ENCODE data around the gene CHD3.
"Not testable (repeated sequence)": the region's sequence is repeated elsewhere in the genome, so short reads cannot be mapped to it uniquely, and the experiment has no call there.

Gene CHD3

DNA sequence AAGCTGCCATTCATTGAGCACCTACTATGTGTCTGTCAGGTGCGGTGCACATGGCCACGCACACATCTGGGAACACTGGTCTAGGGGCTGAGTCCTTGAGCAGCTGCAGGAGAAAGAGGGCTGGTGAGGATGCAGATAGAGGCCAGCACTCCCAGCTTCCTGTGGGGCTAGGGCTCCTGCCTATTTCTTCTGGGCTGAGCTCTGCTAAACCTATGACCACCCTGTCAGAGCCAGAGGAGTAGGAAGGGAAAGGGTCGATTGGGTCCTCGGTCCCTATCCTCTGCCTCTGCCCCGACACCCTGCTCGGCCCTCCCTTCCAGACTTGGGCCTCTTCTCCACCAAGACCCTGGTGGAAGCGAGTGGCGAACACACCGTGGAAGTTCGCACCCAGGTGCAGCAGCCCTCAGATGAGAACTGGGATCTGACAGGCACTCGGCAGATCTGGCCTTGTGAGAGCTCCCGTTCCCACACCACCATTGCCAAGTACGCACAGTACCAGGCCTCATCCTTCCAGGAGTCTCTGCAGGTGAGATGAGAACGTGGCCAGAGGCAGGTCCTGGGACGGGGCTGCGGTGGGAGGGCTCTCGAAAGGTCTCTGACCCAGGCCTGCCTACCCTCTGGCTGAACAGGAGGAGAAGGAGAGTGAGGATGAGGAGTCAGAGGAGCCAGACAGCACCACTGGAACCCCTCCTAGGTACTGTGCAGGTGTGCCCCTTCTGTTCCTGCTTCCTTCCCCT is 37.7 kb upstream of the CHD3 start:
- peak; percentile 26 for DNase-seq

GRCh38 chr17:7851438-7852261 is 36.9 kb upstream of the CHD3 start:
- DNase-seq, result peak; percentile 95

DNA sequence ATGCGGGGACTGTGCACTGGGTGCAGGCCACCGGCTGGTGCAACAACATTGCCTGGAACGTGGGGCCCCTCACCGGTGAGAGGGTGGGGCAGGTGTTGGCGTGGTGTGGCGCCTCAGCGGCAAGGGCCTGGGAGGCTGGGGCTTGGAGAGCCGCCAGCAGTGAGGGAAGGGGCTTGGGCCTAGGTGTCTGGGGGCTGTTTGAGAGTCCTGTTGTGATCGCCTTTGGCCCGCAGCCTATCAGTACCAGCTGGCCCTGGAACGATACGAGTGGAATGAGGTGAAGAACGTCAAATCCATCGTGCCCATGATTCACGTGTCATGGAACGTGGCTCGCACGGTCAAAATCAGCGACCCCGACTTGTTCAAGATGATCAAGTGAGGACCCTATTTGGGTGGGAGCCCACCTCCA is 36.3 kb upstream of the CHD3 start:
- peak; percentile 49 for DNase-seq

DNA sequence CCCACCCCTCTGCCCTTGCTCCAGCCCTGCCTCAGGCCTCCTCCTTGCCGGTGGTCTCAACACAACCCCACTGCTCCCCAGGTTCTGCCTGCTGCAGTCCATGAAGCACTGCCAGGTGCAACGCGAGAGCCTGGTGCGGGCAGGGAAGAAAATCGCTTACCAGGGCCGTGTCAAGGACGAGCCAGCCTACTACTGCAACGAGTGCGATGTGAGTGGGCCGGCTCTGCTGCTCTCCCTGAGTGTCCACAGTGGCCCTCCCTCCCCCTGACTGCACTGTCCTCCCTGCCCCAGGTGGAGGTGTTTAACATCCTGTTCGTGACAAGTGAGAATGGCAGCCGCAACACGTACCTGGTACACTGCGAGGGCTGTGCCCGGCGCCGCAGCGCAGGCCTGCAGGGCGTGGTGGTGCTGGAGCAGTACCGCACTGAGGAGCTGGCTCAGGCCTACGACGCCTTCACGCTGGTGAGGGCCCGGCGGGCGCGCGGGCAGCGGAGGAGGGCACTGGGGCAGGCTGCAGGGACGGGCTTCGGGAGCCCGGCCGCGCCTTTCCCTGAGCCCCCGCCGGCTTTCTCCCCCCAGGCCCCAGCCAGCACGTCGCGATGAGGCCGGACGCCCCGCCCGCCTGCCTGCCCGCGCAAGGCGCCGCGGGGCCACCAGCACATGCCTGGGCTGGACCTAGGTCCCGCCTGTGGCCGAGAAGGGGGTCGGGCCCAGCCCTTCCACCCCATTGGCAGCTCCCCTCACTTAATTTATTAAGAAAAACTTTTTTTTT is 35.5 kb upstream of the CHD3 start:
- peak; percentile 28 for DNase-seq

DNA sequence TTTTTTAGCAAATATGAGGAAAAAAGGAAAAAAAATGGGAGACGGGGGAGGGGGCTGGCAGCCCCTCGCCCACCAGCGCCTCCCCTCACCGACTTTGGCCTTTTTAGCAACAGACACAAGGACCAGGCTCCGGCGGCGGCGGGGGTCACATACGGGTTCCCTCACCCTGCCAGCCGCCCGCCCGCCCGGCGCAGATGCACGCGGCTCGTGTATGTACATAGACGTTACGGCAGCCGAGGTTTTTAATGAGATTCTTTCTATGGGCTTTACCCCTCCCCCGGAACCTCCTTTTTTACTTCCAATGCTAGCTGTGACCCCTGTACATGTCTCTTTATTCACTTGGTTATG is 34.9 kb upstream of the CHD3 start:
- DNase-seq, result no peak

- DNase-seq, result no peak
Observed at GRCh38 chr17:7854078-7854777, 34.4 kb upstream of the CHD3 start.

- peak; percentile 39 for DNase-seq
Observed at GRCh38 chr17:7854851-7855659, 33.5 kb upstream of the CHD3 start, which contains the start of gene TMEM88. TMEM88 (plus strand) TSS chr17:7855066; CDS start chr17:7855075, 9 bp downstream.

DNA sequence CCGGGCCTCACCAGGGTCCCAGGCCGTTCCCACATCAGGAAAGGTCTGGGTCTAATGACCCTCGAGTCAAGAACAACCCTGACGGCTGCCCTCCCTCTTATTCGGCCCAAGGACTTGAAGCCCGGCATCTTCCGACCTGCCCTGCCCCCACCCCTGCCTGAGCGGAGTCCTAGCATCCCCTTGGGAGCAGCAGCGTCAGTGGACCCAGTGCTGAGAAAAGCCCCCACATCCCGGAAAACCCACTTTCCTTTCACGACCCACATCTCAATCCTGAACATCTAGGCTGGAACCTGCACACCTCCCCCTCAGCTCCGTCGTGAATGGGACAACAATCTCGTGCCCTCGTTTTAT is 33.0 kb upstream of the CHD3 start:
- peak; percentile 49 for DNase-seq

DNA sequence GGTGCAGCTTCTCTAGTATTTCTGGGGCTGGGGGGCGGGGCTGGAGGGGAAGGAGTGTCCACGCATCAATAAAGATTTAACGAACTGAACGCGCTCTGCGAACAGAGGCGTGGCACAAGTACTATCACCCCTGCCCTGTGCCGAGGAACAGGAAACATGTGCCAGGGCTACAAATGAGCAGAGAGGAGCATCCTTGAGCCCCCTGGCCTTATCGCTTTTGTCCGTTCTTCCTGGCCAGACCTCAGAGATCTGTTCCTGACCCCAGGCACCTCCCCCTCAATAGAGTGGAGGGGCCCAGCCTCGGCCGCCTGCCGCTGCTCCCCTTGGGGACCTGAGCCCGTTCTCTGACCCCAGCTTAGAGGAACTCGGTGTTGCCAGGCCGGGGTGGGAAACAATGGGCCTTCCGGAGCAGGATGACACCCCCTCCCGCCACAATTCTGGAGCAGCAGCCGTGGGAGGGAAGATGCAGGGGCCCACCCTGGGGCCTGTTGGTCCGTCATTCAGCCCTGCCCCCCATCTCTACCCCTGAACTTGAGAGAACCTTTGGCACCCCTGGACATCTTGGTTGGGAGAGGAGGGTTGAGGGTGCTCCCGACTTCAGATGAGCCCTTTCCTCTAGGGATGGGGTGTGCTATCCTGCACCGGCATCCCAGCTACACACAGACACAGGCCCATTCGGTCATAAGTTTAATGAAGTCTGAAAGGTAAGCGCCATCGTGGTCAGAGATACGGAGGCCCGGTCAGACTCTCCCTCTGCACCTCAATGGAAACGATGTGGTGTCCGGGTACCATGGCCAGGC is 32.4 kb upstream of the CHD3 start:
- peak; percentile 83 for DNase-seq

DNA sequence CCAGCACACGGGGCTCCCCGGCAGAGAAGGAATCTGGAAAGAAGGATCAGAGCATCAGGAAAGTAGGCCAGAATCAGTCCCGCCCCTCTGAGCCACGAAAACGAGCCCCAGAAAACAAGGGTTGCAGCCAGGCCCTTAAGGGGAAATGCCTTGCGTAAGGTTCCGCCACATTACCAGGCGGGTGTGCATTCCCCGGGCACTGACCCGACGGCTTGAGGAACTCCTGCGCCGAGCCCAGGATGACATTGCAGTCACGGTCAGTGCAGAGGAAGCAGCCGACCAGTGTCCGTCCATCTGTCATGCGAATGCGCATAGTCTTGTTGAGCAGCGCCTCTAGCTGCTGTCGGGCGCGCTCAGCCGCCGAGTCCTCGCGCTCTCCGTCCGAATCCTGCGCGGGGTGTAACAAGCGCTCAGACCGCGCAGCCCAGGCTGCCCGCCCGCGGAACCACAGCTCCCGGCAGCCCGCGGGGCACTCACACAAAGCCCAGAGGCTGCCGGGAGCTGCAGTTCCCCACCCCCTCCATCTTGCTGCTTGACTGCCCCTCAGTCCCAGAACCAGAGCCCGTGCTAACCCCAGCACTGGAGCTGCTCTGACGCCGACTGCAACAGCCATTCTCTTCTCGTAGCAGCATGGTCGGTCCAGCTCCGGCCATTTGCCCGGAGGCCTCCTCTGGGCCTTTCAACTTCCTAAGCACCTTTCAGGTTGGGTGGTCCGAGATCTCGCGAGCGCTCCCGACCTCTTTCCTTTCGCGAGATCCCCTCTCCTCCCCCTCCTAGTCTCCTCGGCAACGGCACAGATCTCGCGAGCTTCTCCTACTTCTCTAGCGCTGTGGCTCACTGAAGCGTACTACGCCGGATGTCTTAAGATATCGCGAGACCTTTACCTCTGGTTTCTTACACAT is 31.5 kb upstream of the CHD3 start, which contains the start of gene NAA38:
Gene NAA38, minus strand, starts transcription at position 749 of the 902 bp plus-strand sequence. Its CDS starts 96 bp downstream, at position 653.
- peak; percentile 99 for DNase-seq

DNA sequence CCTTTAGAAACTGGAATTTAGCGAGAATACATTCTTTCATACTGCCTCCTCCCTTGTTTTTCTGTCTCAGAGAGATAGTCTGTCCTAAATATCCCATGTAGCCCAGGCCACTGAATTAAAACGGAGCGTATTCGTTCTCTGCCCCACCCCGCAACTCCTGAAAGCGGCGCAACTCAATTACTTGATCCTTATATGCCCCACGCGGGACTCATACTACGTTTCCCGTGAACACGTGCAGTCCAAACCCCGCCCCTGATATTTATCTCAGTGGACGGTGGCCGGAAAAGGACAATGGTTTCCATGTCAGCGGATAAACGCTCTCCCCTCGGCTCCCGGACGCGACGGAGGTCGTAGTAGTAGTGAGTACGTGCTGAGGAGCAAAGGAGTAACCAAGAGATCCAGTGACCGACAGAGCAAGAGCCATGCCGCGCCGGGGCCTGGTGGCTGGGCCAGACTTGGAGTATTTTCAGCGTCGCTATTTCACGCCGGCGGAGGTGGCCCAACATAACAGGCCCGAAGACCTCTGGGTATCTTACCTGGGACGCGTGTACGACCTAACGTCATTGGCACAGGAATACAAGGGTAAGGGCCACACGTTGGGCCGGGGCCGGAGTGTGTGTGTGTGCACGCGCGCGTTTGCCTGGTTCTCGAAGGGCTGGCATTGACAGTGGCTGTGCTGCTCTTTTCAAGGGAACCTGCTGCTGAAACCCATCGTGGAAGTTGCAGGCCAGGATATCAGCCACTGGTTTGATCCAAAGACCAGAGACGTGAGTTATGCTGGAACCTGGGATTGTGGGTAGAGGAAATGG is 30.7 kb upstream of the CHD3 start, which contains the start of gene CYB5D1:
Gene CYB5D1, plus strand, starts transcription at position 291 of the 809 bp plus-strand sequence. Its CDS starts 132 bp downstream, at position 423.
- peak; percentile 94 for DNase-seq

GRCh38 chr17:7858522-7858810 is 30.1 kb upstream of the CHD3 start:
- peak; percentile 62 for DNase-seq

GRCh38 chr17:7859028-7859427 is 29.6 kb upstream of the CHD3 start:
- DNase-seq, result no peak

DNA sequence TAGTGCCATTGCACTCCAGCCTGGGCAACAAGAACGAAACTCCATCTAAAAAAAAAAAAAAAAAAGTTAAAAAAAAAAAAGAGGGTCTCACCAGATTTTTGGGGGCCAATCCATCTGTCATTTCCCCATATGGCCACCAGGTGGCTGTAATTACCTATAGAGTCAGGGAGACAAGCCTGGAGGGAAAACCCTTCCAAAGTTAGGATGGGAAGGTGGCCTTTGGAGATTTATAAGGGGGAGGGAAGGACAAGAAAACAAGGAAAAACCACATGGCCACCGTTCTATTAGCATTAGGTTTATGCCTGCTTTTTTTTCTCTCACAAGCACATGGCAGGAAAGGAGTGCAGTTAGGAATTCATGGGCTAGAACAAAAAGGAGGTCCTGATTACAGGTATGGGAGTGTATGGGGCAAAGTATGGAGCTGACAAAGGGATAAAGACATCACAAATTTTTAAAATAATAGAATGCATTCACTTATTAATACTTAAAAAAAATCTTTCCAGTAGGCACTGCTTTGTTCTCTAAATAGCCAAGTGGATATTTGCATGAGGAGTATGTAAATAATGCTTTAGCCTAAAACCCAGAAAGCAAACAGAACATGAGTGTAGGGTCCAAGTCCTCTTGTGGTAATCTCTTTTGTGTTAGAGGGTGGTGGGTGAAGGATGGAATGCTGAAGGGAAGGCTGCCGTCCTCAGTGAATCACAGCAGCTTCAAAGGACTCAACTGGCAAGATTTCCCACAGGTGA is 25.7 kb upstream of the CHD3 start:
- peak; percentile 55 for DNase-seq

- not testable (repeated sequence) for DNase-seq
Observed at GRCh38 chr17:7864384-7864783, 24.2 kb upstream of the CHD3 start.

DNA sequence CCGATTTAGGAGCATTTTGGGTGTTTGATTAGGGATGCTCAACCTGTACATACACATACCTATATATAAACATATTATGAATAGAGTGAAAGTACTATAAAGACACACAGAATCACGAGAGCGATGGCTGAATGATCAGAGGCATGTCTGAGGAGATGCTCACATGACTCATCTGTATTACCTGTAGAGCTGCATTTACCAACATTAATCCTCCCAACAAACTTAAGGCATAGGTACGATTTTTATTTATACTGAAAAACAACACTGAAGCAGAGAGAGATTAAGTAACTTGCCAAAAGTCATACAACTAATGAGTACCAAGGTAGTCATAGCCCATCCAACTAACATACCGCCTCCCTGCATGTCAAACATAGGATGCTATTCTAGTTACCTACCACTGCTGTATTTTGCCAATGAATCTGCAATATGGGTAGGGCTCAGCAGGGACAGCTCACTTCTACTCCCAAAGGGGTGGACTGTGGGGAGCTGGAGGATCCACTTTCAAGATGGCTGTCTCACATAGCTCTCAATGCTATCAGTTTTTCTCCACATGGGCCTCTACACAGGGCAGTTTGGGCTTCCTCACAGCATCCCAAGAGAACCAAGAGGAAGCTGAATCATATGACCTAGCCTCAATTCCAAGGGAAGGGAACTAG is 23.5 kb upstream of the CHD3 start:
- DNase-seq, result no peak

- DNase-seq, result no peak
Observed at GRCh38 chr17:7867881-7868329, 20.7 kb upstream of the CHD3 start.

DNA sequence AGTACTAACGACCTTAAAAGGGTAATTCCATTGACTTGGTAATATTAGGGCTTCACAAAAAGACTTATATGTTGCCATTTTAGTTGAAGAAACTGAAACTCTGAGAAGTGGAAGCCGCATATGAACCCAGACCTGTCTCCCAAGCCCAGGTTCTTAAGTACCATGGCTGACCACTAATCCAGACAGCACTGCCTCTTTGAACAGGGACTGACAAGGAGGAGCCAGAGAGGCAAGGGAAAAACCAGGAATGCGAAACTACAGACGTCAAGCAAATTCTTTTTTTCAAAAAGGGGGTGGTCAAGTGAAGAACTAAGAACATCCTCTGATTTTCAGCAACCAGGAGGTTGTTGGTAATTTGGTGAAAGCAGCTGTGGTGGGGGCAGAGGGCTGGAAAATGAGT is 15.5 kb upstream of the CHD3 start:
- DNase-seq, result no peak
